NCI-H345 treated with DMSO at 0.1 percent for 48 hours (cell line): Measurements from ENCODE around the gene FALEC.

Experiments used
- DNase-seq: peaks from one replicate; lab custom pipeline; 2025; ENCODE audit not compliant: unreplicated experiment; lab: John Stamatoyannopoulos, UW

Gene FALEC

GRCh38 chr1:150544204-150544603 is 28.7 kb downstream of the FALEC start:
- peak; percentile 64 for DNase-seq

DNA sequence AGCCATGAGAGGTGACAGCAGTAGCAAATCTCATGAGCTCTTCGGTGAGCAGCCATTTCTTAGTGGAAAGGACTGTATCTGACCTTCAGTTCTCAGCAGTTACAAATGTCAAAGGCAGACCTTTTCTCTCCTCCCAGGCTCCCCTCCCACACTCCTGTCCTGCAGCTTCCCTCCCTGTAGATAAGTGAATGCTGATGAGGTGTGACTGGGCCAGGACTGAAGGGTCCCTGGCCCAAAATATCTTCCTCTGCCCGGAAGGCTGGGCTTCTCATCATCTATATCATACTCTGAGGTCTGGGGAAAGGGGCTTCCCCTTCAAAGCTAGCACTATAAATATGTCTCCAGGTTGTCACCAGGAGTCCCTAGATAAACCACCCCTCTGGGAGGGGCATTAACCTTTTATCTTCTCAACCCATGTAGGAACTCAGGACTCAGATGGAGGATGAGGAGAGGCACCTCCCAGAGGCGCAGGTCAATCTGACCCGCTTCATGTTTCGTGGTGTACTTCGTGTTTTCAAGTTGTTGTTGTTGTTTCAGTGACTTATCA is 30.0 kb downstream of the FALEC start:
- no peak for DNase-seq

- no peak for DNase-seq
Observed at GRCh38 chr1:150546294-150546937, 30.9 kb downstream of the FALEC start.

GRCh38 chr1:150548324-150548631 is 32.7 kb downstream of the FALEC start:
- no peak for DNase-seq

- DNase-seq = peak; percentile 43
Observed at GRCh38 chr1:150548632-150549495, 33.3 kb downstream of the FALEC start, which contains the start of gene ADAMTSL4. ADAMTSL4 (plus strand) TSS chr1:150549408; CDS start chr1:150552289, 2,881 bp downstream.

GRCh38 chr1:150549496-150550221 is 34.1 kb downstream of the FALEC start:
- DNase-seq = no peak

DNA sequence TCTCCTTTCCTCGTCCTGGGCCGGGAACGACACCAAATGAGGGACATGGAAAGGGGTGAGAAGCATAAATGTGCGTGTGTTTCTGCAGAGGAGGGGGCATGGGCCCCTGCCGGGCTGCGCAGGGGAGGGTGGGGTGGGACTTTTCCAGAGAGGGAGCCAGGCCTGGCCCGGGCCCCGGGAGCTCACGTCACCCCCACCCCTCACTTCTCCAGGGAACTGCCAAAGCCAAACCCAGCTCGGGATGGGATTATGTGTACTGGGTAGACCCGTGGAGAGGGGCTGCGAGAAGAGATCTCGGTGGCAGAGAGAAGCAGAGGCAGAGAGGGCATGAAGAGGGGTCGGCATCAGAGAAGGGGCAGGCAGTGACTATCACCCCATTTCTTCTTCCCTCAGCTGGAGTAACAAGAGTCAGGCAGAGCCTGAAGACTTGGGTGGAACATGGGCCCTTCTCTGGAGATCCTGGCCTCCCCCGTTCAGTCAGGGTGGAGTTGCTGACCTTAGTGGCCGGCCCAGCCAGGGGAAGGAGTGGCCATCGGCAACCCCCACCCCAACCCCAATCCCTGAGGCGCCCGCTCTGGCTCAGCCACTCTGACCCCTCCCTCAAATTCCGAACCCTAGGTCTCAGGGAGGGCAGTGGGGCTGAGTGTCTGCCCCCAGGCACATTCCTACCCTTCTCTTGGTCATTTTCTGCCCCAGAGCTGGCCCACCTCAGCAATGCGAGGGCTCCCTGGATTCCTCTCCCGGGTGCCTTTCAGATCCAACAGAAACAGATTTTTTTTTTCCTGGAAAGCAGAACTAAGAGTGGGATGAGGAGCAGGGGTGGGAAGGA is 34.9 kb downstream of the FALEC start:
- no peak for DNase-seq

GRCh38 chr1:150551051-150551783 is 35.7 kb downstream of the FALEC start:
- no peak for DNase-seq

DNA sequence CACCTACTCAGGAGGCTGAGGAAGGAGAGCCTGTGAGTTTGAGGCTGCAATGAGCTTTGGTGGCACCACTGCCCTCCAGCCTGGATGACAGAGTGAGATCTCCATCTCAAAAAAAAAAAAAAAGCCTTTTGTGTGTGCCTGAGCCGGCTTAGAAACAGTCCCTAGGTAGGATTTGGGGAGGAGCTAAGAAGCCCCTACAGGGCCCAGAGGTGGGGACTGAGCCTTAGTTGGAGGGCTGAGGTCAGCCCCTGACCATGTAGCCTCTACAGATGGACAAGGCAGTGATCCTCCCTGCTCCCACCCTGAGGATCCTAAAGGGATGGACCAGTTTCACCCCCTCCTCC is 36.2 kb downstream of the FALEC start:
- DNase-seq = no peak

DNA sequence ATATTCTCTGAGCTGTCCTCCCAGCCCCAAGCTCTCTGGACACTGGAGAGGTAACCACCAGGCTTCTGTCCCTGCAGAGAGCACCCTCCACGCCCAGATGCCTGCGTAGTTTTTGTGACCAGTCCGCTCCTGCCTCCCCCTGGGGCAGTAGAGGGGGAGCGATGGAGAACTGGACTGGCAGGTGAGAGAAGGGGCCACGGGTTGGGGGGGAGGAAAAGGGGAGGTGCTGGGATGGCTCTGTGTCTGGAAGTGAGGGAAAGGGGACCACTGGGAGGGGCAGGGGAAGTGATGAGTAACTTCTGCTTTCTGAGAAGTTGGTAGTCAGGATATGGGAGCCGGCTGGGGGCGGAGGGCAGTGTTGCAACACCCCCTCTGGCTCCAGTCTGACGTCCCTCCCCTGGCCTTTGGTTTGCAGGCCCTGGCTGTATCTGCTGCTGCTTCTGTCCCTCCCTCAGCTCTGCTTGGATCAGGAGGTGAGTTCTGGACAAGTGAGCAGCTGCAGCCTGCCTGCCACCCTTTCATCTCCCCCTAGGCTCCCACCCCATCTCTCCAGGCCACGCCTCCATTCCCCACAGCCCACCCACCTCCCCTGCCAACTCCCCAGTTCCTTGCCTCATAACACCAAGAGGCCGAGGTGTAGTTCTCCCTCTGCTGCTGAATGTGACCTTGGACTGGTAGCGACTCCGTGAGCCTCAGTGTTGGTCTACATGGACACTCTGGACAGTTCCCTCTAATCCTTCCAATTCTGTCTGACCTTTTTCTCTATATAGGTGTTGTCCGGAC is 36.8 kb downstream of the FALEC start:
- DNase-seq = no peak

- DNase-seq = no peak
Observed at GRCh38 chr1:150552911-150553289, 37.3 kb downstream of the FALEC start.

DNA sequence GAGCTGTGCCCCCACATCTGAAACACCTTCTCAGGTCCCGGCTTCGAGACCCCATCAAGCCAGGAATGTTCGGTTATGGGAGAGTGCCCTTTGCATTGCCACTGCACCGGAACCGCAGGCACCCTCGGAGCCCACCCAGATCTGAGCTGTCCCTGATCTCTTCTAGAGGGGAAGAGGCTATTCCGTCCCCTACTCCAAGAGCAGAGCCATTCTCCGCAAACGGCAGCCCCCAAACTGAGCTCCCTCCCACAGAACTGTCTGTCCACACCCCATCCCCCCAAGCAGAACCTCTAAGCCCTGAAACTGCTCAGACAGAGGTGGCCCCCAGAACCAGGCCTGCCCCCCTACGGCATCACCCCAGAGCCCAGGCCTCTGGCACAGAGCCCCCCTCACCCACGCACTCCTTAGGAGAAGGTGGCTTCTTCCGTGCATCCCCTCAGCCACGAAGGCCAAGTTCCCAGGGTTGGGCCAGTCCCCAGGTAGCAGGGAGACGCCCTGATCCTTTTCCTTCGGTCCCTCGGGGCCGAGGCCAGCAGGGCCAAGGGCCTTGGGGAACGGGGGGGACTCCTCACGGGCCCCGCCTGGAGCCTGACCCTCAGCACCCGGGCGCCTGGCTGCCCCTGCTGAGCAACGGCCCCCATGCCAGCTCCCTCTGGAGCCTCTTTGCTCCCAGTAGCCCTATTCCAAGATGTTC is 38.0 kb downstream of the FALEC start:
- DNase-seq = no peak

GRCh38 chr1:150554086-150554452 is 38.5 kb downstream of the FALEC start:
- DNase-seq = no peak

GRCh38 chr1:150555198-150555970 is 39.8 kb downstream of the FALEC start:
- no peak for DNase-seq

DNA sequence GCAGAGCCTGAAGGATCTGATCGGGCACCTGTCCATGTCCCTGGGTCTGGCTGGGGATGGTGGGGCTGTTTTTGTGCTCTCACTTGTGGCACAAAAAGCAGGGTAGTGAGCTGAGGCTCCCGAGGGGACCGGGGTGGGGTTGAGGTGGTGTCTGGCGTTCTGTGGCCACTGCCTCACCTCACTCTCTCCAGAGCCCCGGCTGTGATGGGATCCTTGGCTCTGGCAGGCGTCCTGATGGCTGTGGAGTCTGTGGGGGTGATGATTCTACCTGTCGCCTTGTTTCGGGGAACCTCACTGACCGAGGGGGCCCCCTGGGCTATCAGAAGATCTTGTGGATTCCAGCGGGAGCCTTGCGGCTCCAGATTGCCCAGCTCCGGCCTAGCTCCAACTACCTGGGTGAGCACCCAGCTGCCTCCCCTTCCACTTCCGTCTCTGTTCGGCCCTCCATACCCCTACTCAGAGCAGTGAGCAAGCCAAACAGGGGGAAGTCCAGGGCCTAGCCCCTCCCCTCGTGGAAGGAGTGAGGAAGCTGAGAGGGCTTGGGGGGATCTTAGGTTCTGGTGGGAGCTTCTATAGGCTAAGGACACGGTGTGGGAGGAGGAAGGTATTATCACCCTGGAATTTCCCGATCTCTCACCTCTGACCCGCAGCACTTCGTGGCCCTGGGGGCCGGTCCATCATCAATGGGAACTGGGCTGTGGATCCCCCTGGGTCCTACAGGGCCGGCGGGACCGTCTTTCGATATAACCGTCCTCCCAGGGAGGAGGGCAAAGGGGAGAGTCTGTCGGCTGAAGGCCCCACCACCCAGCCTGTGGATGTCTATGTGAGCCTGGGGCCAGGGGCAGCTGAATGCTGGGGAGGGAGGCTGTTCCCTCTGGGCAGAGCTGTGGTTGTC is 40.7 kb downstream of the FALEC start:
- DNase-seq = no peak

DNA sequence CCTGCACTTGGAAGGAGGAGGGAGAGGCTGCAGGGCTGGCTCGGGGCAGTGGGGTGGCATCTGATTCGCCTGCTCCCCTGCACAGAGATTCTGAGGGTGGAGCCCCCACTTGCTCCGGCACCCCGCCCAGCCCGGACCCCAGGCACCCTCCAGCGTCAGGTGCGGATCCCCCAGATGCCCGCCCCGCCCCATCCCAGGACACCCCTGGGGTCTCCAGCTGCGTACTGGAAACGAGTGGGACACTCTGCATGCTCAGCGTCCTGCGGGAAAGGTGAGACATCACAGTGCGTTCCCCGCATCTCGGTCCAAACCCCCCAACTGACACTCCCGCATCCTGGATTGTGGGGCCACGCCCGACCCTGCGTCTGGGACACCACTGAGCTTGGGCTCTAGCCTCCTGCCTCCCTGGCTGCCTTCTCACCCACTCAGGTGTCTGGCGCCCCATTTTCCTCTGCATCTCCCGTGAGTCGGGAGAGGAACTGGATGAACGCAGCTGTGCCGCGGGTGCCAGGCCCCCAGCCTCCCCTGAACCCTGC is 41.6 kb downstream of the FALEC start:
- no peak for DNase-seq

DNA sequence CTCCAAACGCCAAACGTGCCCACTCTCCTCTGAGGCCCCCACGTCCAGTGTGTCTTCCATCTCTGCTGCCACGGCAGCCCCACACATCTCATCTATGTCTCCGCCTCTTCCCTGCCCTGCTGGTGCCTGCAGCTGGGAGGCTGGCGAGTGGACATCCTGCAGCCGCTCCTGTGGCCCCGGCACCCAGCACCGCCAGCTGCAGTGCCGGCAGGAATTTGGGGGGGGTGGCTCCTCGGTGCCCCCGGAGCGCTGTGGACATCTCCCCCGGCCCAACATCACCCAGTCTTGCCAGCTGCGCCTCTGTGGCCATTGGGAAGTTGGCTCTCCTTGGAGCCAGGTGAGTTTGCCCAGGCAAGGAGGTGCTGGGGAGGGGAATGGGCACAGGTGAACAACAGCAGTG is 42.3 kb downstream of the FALEC start:
- no peak for DNase-seq
